H1 (cell line): ENCODE results near the gene RPS6KA2. TPM values are rescaled to one million over a fixed set of nuclear protein-coding genes. Genes with fewer than 3 reads are reported as not detected.

Experiments used
- ASH2L ChIP-seq: fragments of 200-600, 300-600 bp; sonication (generic); IDR thresholded peaks from one replicate; pipeline ENCODE4 v1.7.1; 2017; ENCODE audit warnings: low read length
- CBX8 ChIP-seq: fragments of 300-800, 300-1000 bp; sonication (generic); IDR thresholded peaks from 2 replicates; pipeline ENCODE4 v1.7.1; 2016; ENCODE audit warnings: low read depth, low read length, borderline replicate concordance
- CHD2 ChIP-seq: IDR thresholded peaks from 2 replicates; pipeline ENCODE4 v1.6.1; 2012; ENCODE audit warnings: low read length, improper control_type of control experiment
- CREB1 ChIP-seq: IDR thresholded peaks from 2 replicates; pipeline ENCODE4 v1.6.1; 2012; ENCODE audit warnings: inconsistent platforms
- EGR1 ChIP-seq: IDR thresholded peaks from 2 replicates; pipeline ENCODE4 v1.6.1; 2011; ENCODE audit warnings: low read depth, low read length, borderline replicate concordance
- GTF2F1 ChIP-seq: IDR thresholded peaks from 2 replicates; pipeline ENCODE4 v1.6.1; 2012; ENCODE audit warnings: low read depth, low read length, improper control_type of control experiment, borderline replicate concordance
- HDAC6 ChIP-seq: IDR thresholded peaks from one replicate; pipeline ENCODE4 v1.7.1; 2012; ENCODE audit warnings: low read depth, mild to moderate bottlenecking, inconsistent platforms, low read length, moderate library complexity
- KDM4A ChIP-seq: IDR thresholded peaks from one replicate; pipeline ENCODE4 v1.7.1; 2012; ENCODE audit warnings: low read depth, mild to moderate bottlenecking, moderate library complexity, low read length, inconsistent platforms; ENCODE audit not compliant: severe bottlenecking
- KDM5A ChIP-seq: fragments of 200-600 bp; IDR thresholded peaks from 2 replicates; pipeline ENCODE4 v1.7.1; 2012; ENCODE audit warnings: mild to moderate bottlenecking, low read length, inconsistent platforms, mixed read lengths
- NRF1 ChIP-seq: IDR thresholded peaks from 2 replicates; pipeline ENCODE4 v1.6.1; 2011; ENCODE audit warnings: mild to moderate bottlenecking, low read depth, low read length, improper control_type of control experiment
- POLR2A ChIP-seq, 2 experiments: IDR thresholded peaks; 1 replicate in 1 of 2; 2 replicates in 1 of 2; pipeline ENCODE4 v1.6.1; 2011; ENCODE audit warnings: low read depth in 2 of 2, low read length in 2 of 2, mild to moderate bottlenecking in 2 of 2; ENCODE audit errors: control extremely low read depth in 1 of 2
- POLR2AphosphoS5 ChIP-seq: IDR thresholded peaks from 2 replicates; pipeline ENCODE4 v1.6.1; 2011; ENCODE audit warnings: low read depth, low read length
- RFX5 ChIP-seq: IDR thresholded peaks from 2 replicates; pipeline ENCODE4 v1.6.1; 2011; ENCODE audit warnings: low read depth, low read length, improper control_type of control experiment, borderline replicate concordance
- RNF2 ChIP-seq: fragments of 200-900, 300-1000 bp; sonication (generic); IDR thresholded peaks from 2 replicates; pipeline ENCODE4 v1.7.1; 2016; ENCODE audit warnings: borderline replicate concordance, low read depth, mild to moderate bottlenecking, antibody characterized with exemption, low read length; ENCODE audit not compliant: poor library complexity, severe bottlenecking; ENCODE audit errors: missing control alignments
- SP4 ChIP-seq: IDR thresholded peaks from 2 replicates; pipeline ENCODE4 v1.6.1; 2012; ENCODE audit warnings: low read length, inconsistent platforms
- SUZ12 ChIP-seq: fragments of 200-600 bp; sonication (generic); IDR thresholded peaks from 2 replicates; pipeline ENCODE4 v1.6.1; 2012; ENCODE audit warnings: mild to moderate bottlenecking, inconsistent platforms, low read length, moderate library complexity, mixed read lengths
- TAF1 ChIP-seq: IDR thresholded peaks from 2 replicates; pipeline ENCODE4 v1.6.1; 2011; ENCODE audit warnings: mild to moderate bottlenecking, low read depth, low read length
- TCF12 ChIP-seq: IDR thresholded peaks from 2 replicates; pipeline ENCODE4 v1.6.1; 2011; ENCODE audit warnings: low read depth, mild to moderate bottlenecking, low read length
- YY1 ChIP-seq: IDR thresholded peaks from 2 replicates; pipeline ENCODE4 v1.6.1; 2011; ENCODE audit warnings: low read depth, mild to moderate bottlenecking, low read length
- ZNF274 ChIP-seq: IDR thresholded peaks from 2 replicates; pipeline ENCODE4 v1.7.0; 2012; ENCODE audit warnings: low read length, borderline replicate concordance; ENCODE audit errors: extremely low read depth
- polyA plus RNA-seq, 7 experiments: library from polyadenylated mRNA; depleted of rRNA in 3 of 7; stranded (reverse) in 5 of 7; unstranded in 2 of 7; fragments of >200 nt in 5 of 7; fragments of 200-250 nt in 2 of 7; gene quantifications; 1 replicate in 5 of 7; 2 replicates in 1 of 7; 4 replicates in 1 of 7; pipeline versions ENCODE4 v1.2.1 to v1.2.3, GENCODE V29; 2011 to 2013; ENCODE audit warnings: missing spikeins in 2 of 7, mixed read lengths in 2 of 7
- total RNA-seq: library from RNA; stranded (reverse); fragmentation: NEBNext Ultra II Directional; extraction: Animal tissue kit (Norgen Biotek cat#: 25700); gene quantifications from 2 replicates; pipeline ENCODE4 v1.2.1, GENCODE V29; 2021
- TF ChIP-seq, protein P1 (sequence below): IDR thresholded peaks from 2 replicates; pipeline ENCODE4 v1.6.1; 2012; ENCODE audit warnings: low read length, inconsistent platforms
- TF ChIP-seq, protein P2 (sequence below): IDR thresholded peaks from 2 replicates; pipeline ENCODE4 v1.6.1; 2012; ENCODE audit warnings: inconsistent platforms
- TF ChIP-seq, protein P3 (sequence below): IDR thresholded peaks from 2 replicates; pipeline ENCODE4 v1.6.1; 2012; ENCODE audit warnings: inconsistent platforms

Gene RPS6KA2
- total and polyA plus RNA-seq, 2 of the 8 experiments (the other 6 are each of a cell fraction or from before 2014, with no cell fraction given) = 8.8 to 25.7 TPM

DNA sequence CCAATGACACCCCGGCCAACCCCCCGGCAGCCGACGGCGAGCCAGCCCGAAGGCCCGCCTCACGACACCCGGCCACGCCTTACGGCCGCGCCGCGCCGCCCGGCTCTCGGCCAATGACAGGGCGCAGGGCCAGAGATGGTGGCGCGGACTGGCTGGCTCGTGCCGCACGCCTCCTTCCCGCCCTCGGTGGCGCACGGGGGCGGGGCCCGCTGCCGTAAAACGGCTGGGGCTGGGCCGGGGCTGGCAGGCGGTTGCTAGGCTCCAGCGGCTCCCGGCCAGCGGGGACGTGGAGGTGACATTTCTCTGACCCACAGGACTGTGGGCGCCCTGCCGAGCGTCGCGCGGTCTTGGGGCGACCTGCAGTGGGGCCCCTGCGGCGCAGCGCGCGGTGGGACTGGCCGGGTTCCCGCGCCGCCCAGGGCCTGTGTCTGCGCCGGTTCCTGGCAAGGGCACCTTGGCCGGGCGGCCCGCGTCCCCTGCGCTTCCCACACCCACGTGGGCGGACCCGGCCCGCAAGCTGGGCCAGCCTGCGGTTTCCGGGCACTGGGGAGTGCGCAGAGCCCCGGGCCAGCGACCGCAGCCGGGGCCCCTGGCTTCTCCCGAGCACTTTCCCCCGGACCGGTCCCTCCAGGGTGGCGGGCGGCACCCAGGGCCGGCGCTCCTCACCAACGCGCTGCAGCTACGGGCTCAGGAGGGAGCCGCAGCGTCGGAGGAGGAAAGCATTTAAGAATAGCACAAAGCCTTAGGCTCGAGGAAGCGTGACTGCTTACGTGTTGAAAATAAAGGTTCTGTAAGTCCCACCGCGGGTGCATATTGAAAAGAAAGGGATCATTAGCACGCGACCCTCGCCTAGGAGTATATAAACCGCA is 243.9 kb downstream of the RPS6KA2 start, which contains the start of gene MPC1 (continued):
- no peak for TF ChIP-seq YY1
- no peak; the same call in 1 of the 2 replicates for TF ChIP-seq SP4
- peak; percentile 70 for TF ChIP-seq CREB1
- TF ChIP-seq, protein P1, sequence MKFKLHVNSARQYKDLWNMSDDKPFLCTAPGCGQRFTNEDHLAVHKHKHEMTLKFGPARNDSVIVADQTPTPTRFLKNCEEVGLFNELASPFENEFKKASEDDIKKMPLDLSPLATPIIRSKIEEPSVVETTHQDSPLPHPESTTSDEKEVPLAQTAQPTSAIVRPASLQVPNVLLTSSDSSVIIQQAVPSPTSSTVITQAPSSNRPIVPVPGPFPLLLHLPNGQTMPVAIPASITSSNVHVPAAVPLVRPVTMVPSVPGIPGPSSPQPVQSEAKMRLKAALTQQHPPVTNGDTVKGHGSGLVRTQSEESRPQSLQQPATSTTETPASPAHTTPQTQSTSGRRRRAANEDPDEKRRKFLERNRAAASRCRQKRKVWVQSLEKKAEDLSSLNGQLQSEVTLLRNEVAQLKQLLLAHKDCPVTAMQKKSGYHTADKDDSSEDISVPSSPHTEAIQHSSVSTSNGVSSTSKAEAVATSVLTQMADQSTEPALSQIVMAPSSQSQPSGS = no peak
- 0 out of 2 replicates have a peak, but pooled peaks have one; percentile 13 for TF ChIP-seq EGR1
- TF ChIP-seq POLR2A (IDR thresholded peaks at IDR 0.05; ENCODE audit: control extremely low read depth in 1 of 2, low read depth in 2 of 2, low read length in 2 of 2) = peak; percentile 46 to 64; a peak in 2 of 3 replicates
- no peak for TF ChIP-seq ASH2L
- TF ChIP-seq CHD2 = peak; percentile 33; the same call in 1 of the 2 replicates
- peak; percentile 13; the same call in 1 of the 2 replicates for TF ChIP-seq POLR2AphosphoS5
- no peak for TF ChIP-seq ZNF274
- TF ChIP-seq CBX8 = no peak
- no peak for TF ChIP-seq HDAC6
- no peak for TF ChIP-seq GTF2F1
- TF ChIP-seq, protein P2, sequence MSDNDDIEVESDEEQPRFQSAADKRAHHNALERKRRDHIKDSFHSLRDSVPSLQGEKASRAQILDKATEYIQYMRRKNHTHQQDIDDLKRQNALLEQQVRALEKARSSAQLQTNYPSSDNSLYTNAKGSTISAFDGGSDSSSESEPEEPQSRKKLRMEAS = peak; percentile 66
- TF ChIP-seq TCF12 = no peak
- peak; percentile 68 for TF ChIP-seq TAF1
- TF ChIP-seq SUZ12 = no peak
- no peak for TF ChIP-seq RNF2
- peak; percentile 84 for TF ChIP-seq KDM4A
- TF ChIP-seq, protein P3, sequence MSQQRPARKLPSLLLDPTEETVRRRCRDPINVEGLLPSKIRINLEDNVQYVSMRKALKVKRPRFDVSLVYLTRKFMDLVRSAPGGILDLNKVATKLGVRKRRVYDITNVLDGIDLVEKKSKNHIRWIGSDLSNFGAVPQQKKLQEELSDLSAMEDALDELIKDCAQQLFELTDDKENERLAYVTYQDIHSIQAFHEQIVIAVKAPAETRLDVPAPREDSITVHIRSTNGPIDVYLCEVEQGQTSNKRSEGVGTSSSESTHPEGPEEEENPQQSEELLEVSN = peak; percentile 89
- TF ChIP-seq NRF1 = no peak
- no peak for TF ChIP-seq RFX5
- TF ChIP-seq KDM5A = no peak
